GM12872 (cell line): ENCODE measurements around the gene SEPTIN12.

Experiments
- TF ChIP-seq, protein P1 (sequence below): IDR thresholded peaks from 3 replicates; pipeline ENCODE4 v1.5.1; 2011; ENCODE audit warnings: low read depth, mild to moderate bottlenecking, low read length, moderate library complexity; ENCODE audit not compliant: insufficient read depth

Gene SEPTIN12

GRCh38 chr16:4734730-4735535, 53.2 kb downstream of the SEPTIN12 start:
- TF ChIP-seq, protein P1, sequence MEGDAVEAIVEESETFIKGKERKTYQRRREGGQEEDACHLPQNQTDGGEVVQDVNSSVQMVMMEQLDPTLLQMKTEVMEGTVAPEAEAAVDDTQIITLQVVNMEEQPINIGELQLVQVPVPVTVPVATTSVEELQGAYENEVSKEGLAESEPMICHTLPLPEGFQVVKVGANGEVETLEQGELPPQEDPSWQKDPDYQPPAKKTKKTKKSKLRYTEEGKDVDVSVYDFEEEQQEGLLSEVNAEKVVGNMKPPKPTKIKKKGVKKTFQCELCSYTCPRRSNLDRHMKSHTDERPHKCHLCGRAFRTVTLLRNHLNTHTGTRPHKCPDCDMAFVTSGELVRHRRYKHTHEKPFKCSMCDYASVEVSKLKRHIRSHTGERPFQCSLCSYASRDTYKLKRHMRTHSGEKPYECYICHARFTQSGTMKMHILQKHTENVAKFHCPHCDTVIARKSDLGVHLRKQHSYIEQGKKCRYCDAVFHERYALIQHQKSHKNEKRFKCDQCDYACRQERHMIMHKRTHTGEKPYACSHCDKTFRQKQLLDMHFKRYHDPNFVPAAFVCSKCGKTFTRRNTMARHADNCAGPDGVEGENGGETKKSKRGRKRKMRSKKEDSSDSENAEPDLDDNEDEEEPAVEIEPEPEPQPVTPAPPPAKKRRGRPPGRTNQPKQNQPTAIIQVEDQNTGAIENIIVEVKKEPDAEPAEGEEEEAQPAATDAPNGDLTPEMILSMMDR, result no peak

DNA sequence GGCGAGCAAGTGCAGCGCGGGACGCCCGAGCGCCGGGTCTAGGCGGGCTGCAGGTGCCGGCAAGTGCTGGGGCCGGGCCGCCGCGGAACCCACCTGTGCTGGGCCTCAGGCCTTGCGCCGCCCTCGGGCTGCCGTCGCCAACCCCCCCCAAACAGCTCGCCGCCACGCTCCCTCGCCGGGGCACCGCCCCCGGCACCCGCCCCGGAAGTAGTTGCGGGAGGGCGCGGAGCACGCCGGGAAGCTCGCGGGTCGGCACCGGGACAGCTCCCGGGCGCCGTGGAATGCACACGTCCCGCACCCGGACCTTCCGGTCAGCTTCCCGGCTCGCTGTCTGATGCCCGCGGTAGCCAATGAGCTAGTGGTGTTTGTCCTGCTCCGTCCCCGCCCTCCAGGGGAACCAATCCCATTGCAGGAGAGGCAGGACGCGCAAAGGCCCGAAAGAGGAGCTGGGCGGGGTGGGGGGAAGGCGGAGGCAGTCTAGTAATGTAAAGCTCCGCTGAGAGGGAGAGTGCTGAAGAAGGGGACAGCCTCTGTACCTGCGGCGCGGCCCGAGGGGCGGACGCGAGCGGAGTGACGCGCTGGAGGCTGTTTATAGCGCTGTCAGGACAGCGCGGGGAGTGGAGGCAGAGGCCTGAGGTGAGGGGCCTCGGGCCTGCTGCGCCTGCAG, 53.9 kb downstream of the SEPTIN12 start, which contains the start of the genes ANKS3 and DNAAF8:
Gene ANKS3 (minus strand): TSS at position 209 of the 667 bp plus-strand sequence. CDS start 4,122 bp downstream, outside the sequence.
Gene DNAAF8 (plus strand): TSS at position 475 of the 667 bp plus-strand sequence. CDS start 1,978 bp downstream, outside the sequence.
- TF ChIP-seq, protein P1, result no peak

DNA sequence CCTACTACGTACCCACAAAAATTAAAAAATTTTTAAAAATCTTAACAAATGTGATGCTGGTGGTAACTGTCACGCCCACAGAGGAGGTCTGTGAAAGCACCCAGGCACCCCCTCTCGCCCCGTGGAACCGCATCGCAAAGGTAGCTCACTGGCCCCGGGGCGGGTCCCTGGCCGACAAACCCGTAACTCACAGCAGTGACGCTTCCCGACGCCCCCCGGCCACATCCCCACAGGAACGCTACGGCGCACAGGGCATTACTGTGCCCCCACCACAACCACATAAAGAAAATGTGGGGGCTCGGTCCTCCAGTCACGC, 54.4 kb downstream of the SEPTIN12 start:
- TF ChIP-seq, protein P1, result no peak

- TF ChIP-seq, protein P1, result no peak
Observed at GRCh38 chr16:4733211-4733742, 54.9 kb downstream of the SEPTIN12 start.

- TF ChIP-seq, protein P1, result no peak
Observed at GRCh38 chr16:4729876-4730275, 58.3 kb downstream of the SEPTIN12 start.

- TF ChIP-seq, protein P1, result no peak
Observed at GRCh38 chr16:4728676-4729075, 59.5 kb downstream of the SEPTIN12 start.
